H9 (cell line): Measurements from ENCODE around the gene RALGAPB. TPM values are rescaled to one million over a fixed set of nuclear protein-coding genes. Genes with fewer than 3 reads are reported as not detected.

Experiments used
- DNase-seq: peaks from one replicate; pipeline ENCODE4 v3.0.0-alpha.2; 2017
- H2AFZ ChIP-seq: one replicate; pipeline ENCODE4 v1.6.1; 2013; ENCODE audit warnings: mild to moderate bottlenecking, low read length, control low read depth, moderate library complexity
- H2AK5ac ChIP-seq: 2 replicates; pipeline ENCODE4 v1.6.1; 2013; ENCODE audit warnings: low read length, control low read depth, mixed read lengths; ENCODE audit not compliant: insufficient read length
- H2BK120ac ChIP-seq: one replicate; pipeline ENCODE4 v1.6.1; 2013; ENCODE audit warnings: low read depth, mild to moderate bottlenecking, low read length, control low read depth, inconsistent platforms; ENCODE audit not compliant: poor library complexity, severe bottlenecking
- H2BK12ac ChIP-seq: 2 replicates; pipeline ENCODE4 v1.6.1; 2013; ENCODE audit warnings: low read length, control low read depth, mixed read lengths, low read depth; ENCODE audit not compliant: insufficient read length
- H2BK15ac ChIP-seq: 2 replicates; pipeline ENCODE4 v1.6.1; 2013; ENCODE audit warnings: low read depth, low read length, control low read depth
- H2BK20ac ChIP-seq: one replicate; pipeline ENCODE4 v1.6.1; 2013; ENCODE audit warnings: low read depth, mild to moderate bottlenecking, low read length, control low read depth, inconsistent platforms; ENCODE audit not compliant: poor library complexity, severe bottlenecking
- H2BK5ac ChIP-seq: 2 replicates; pipeline ENCODE4 v1.6.1; 2013; ENCODE audit warnings: low read length, control low read depth, mixed read lengths; ENCODE audit not compliant: insufficient read length
- H3K14ac ChIP-seq: 2 replicates; pipeline ENCODE4 v1.6.1; 2013; ENCODE audit warnings: low read length, control low read depth; ENCODE audit not compliant: insufficient read depth
- H3K18ac ChIP-seq: 2 replicates; pipeline ENCODE4 v1.6.1; 2013; ENCODE audit warnings: low read depth, mild to moderate bottlenecking, mixed read lengths, low read length, control low read depth; ENCODE audit not compliant: insufficient read length
- H3K23ac ChIP-seq: 2 replicates; pipeline ENCODE4 v1.6.1; 2013; ENCODE audit warnings: low read length, control low read depth, mixed read lengths, low read depth; ENCODE audit not compliant: insufficient read length
- H3K23me2 ChIP-seq: 2 replicates; pipeline ENCODE4 v1.6.1; 2013; ENCODE audit warnings: low read depth, mild to moderate bottlenecking, mixed read lengths, low read length, control low read depth; ENCODE audit not compliant: insufficient read length, poor library complexity, severe bottlenecking
- H3K27ac ChIP-seq: 2 replicates; pipeline ENCODE4 v1.5.1; 2013; ENCODE audit warnings: low read length, control low read depth, mixed read lengths, low read depth; ENCODE audit not compliant: insufficient read length
- H3K27me3 ChIP-seq: 2 replicates; pipeline ENCODE4 v1.6.1; 2013; ENCODE audit warnings: low read length, control low read depth, inconsistent platforms; ENCODE audit not compliant: insufficient read depth
- H3K4ac ChIP-seq: 2 replicates; pipeline ENCODE4 v1.6.1; 2013; ENCODE audit warnings: low read depth, mild to moderate bottlenecking, control low read depth, inconsistent platforms, low read length, moderate library complexity
- H3K4me1 ChIP-seq: 2 replicates; pipeline ENCODE4 v1.6.1; 2013; ENCODE audit warnings: low read length, control low read depth, inconsistent platforms; ENCODE audit not compliant: insufficient read depth
- H3K4me2 ChIP-seq: 2 replicates; pipeline ENCODE4 v1.6.1; 2013; ENCODE audit warnings: low read length, control low read depth, mixed read lengths; ENCODE audit not compliant: insufficient read length, insufficient read depth
- H3K56ac ChIP-seq: 2 replicates; pipeline ENCODE4 v1.6.1; 2013; ENCODE audit warnings: low read depth, mild to moderate bottlenecking, mixed read lengths, low read length, control low read depth; ENCODE audit not compliant: insufficient read length
- H3K79me1 ChIP-seq: 2 replicates; pipeline ENCODE4 v1.6.1; 2013; ENCODE audit warnings: low read depth, mild to moderate bottlenecking, moderate library complexity, low read length, control low read depth, inconsistent platforms; ENCODE audit not compliant: insufficient read depth, poor library complexity, severe bottlenecking
- H3K79me2 ChIP-seq: 2 replicates; pipeline ENCODE4 v1.6.1; 2013; ENCODE audit warnings: low read length, control low read depth, inconsistent platforms; ENCODE audit not compliant: insufficient read depth
- H3K9ac ChIP-seq: 2 replicates; pipeline ENCODE4 v1.6.1; 2013; ENCODE audit warnings: low read length, control low read depth, mixed read lengths; ENCODE audit not compliant: insufficient read length; ENCODE audit errors: extremely low read depth
- H3K9me3 ChIP-seq: one replicate; pipeline ENCODE4 v1.6.1; 2013; ENCODE audit warnings: low read depth, low read length, inconsistent platforms; ENCODE audit not compliant: control insufficient read depth
- H3T11ph ChIP-seq: one replicate; pipeline ENCODE4 v1.6.1; 2013; ENCODE audit warnings: mild to moderate bottlenecking, low read length, control low read depth, inconsistent platforms
- H4K20me1 ChIP-seq: one replicate; pipeline ENCODE4 v1.6.1; 2013; ENCODE audit not compliant: control insufficient read depth, insufficient read length, insufficient read depth
- H4K5ac ChIP-seq: 2 replicates; pipeline ENCODE4 v1.6.1; 2013; ENCODE audit warnings: low read depth, mild to moderate bottlenecking, mixed read lengths, low read length, control low read depth; ENCODE audit not compliant: insufficient read length
- H4K8ac ChIP-seq: replicated peaks from 2 replicates; pipeline ENCODE4 v1.6.1; 2013; ENCODE audit warnings: low read length, control low read depth, mixed read lengths, low read depth; ENCODE audit not compliant: insufficient read length
- H4K91ac ChIP-seq: 2 replicates; pipeline ENCODE4 v1.6.1; 2013; ENCODE audit warnings: low read depth, mild to moderate bottlenecking, moderate library complexity, mixed read lengths, low read length, control low read depth; ENCODE audit not compliant: insufficient read length
- H3K27ac Mint-ChIP-seq, 3 experiments: 2 replicates in 2 of 3; 3 replicates in 1 of 3; pipeline ENCODE4 v1.8.0; 2020 to 2021; ENCODE audit warnings: mixed read lengths in 3 of 3, mild to moderate bottlenecking in 1 of 3, moderate library complexity in 1 of 3
- H3K27me3 Mint-ChIP-seq: 2 replicates; pipeline ENCODE4 v1.8.0; 2021; ENCODE audit warnings: low read depth, mild to moderate bottlenecking, moderate library complexity, mixed read lengths
- H3K36me3 Mint-ChIP-seq, 3 experiments: 2 replicates in 2 of 3; 3 replicates in 1 of 3; pipeline ENCODE4 v1.8.0; 2020 to 2021; ENCODE audit warnings: low read depth in 3 of 3, mixed read lengths in 3 of 3; ENCODE audit not compliant: insufficient read depth in 1 of 3
- H3K4me1 Mint-ChIP-seq, 2 experiments: 2 replicates each; pipeline ENCODE4 v1.8.0; 2020; ENCODE audit warnings: mixed read lengths in 2 of 2
- H3K4me3 Mint-ChIP-seq, 2 experiments: 2 replicates in 1 of 2; 3 replicates in 1 of 2; pipeline ENCODE4 v1.8.0; 2020 to 2021; ENCODE audit warnings: mild to moderate bottlenecking in 2 of 2, mixed read lengths in 2 of 2, moderate library complexity in 1 of 2
- H3K9me3 Mint-ChIP-seq, 2 experiments: 2 replicates in 1 of 2; 3 replicates in 1 of 2; pipeline ENCODE4 v1.8.0; 2020; ENCODE audit warnings: mild to moderate bottlenecking in 2 of 2, mixed read lengths in 2 of 2, moderate library complexity in 1 of 2
- WGBS: extraction: QIAGEN DNeasy Blood & Tissue Kit; methylation state at CpG from one replicate; pipeline ENCODE4 v1.1.7; 2013; ENCODE audit warnings: missing lambda C conversion rate, low lambda C conversion rate, mixed read lengths; ENCODE audit not compliant: insufficient read length; ENCODE audit errors: extremely low coverage; 5-methylcytosine and 5-hydroxymethylcytosine counted together
- total RNA-seq: library from RNA; stranded (reverse); gene quantifications from 2 replicates; pipeline ENCODE4 v1.2.1, GENCODE V29; 2021
- TF ChIP-seq, protein P1 (sequence below): fragments of 200-600 bp; sonication (generic); conservative IDR thresholded peaks from 3 replicates; pipeline ENCODE4 v1.8.0; 2021; ENCODE audit warnings: antibody characterized with exemption, mild to moderate bottlenecking

RALGAPB gene
- total RNA-seq, 1 experiment from 2014 or later = 28.5 TPM

DNA sequence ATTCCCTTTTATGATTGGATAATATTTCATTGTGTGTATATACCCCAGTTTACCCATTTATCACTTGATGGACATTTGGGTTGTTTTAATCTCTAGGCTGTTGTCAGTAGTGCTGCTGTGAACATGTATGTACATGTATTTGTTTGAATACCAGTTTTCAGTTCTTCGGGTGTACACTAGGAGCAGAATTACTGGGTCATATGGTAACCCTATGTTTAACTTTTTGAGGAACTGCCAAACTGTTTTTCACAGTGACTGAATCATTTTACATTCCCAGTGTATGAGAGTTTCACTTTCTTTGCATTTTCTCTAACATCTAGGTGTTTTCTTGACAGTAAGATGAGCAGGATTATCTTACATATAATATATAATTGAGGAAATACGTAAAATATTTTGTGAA is 63.7 kb downstream of the RALGAPB start:
- H4K20me1 ChIP-seq = no peaks in the 10 kb centered on the region
- no peak overlapping the region for H3K23ac ChIP-seq
- H2AK5ac ChIP-seq = no peak overlapping the region
- Mint-ChIP-seq H3K4me1 (no peaks in the 10 kb centered on the region), H3K4me3 (no peak overlapping the region), H3K36me3 (peaks cover 19 to 64% (median 50%) of the 10 kb centered on the region in 3 experiments; a peak in 6 of 7 replicates), H3K27me3 (no peaks in the 10 kb centered on the region), H3K9me3 (no peaks in the 10 kb centered on the region), H3K27ac (no peak overlapping the region)
- H4K5ac ChIP-seq = no peak overlapping the region
- no peak overlapping the region for H2BK15ac ChIP-seq
- no peaks in the 10 kb centered on the region for H3K79me1 ChIP-seq
- TF ChIP-seq, protein P1, sequence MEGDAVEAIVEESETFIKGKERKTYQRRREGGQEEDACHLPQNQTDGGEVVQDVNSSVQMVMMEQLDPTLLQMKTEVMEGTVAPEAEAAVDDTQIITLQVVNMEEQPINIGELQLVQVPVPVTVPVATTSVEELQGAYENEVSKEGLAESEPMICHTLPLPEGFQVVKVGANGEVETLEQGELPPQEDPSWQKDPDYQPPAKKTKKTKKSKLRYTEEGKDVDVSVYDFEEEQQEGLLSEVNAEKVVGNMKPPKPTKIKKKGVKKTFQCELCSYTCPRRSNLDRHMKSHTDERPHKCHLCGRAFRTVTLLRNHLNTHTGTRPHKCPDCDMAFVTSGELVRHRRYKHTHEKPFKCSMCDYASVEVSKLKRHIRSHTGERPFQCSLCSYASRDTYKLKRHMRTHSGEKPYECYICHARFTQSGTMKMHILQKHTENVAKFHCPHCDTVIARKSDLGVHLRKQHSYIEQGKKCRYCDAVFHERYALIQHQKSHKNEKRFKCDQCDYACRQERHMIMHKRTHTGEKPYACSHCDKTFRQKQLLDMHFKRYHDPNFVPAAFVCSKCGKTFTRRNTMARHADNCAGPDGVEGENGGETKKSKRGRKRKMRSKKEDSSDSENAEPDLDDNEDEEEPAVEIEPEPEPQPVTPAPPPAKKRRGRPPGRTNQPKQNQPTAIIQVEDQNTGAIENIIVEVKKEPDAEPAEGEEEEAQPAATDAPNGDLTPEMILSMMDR = no peak
- H3K9me3 ChIP-seq = no peaks in the 10 kb centered on the region
- H4K91ac ChIP-seq = no peak overlapping the region
- H3K23me2 ChIP-seq = no peaks in the 10 kb centered on the region
- H2BK20ac ChIP-seq = no peak overlapping the region
- H3T11ph ChIP-seq = no peak overlapping the region
- H3K79me2 ChIP-seq = no peaks in the 10 kb centered on the region
- no peak overlapping the region for H2AFZ ChIP-seq
- H2BK5ac ChIP-seq = no peak overlapping the region
- H3K27ac ChIP-seq = no peak overlapping the region
- WGBS = no CpG with 5 or more reads among the region's 2 CpGs
- H3K4me2 ChIP-seq = no peak overlapping the region
- no peak overlapping the region for H2BK12ac ChIP-seq
- H4K8ac ChIP-seq = no peak overlapping the region
- no peak overlapping the region for H3K14ac ChIP-seq
- H3K27me3 ChIP-seq = no peaks in the 10 kb centered on the region
- no peak overlapping the region for H3K9ac ChIP-seq
- no peaks in the 10 kb centered on the region for H3K4me1 ChIP-seq
- no peak overlapping the region for H3K4ac ChIP-seq
- DNase-seq = no peak
- no peak overlapping the region for H3K18ac ChIP-seq
- H3K56ac ChIP-seq = no peak overlapping the region
- H2BK120ac ChIP-seq = no peak overlapping the region
